RWPE1 (cell line): ENCODE measurements around the gene PELI2.

Experiments used
- CTCF ChIA-PET: fragments of 350-600 bp; sonication (Branson Sonifier 250); formaldehyde crosslinking; extraction: SDS; loops from one replicate; lab custom pipeline; 2021; lab: Yijun Ruan, JAX
- POLR2A ChIA-PET: fragments of 400-600 bp; formaldehyde crosslinking; extraction: SDS; loops from one replicate; lab custom pipeline; 2020; ENCODE audit warnings: antibody characterized with exemption; ENCODE audit not compliant: low non-redundant PET; lab: Yijun Ruan, JAX
- DNase-seq: peaks from one replicate; pipeline ENCODE4 v3.0.0; 2012; ENCODE audit warnings: low spot score
- H3K27ac ChIP-seq: fragments of 450-650 bp; 2 replicates; pipeline ENCODE4 v1.5.1; 2017
- TF ChIP-seq, protein P1 (sequence below): fragments of 450-650 bp; conservative IDR thresholded peaks from 2 replicates; pipeline ENCODE4 v1.5.1; 2017; ENCODE audit warnings: low read depth, mild to moderate bottlenecking

The PELI2 gene

DNA sequence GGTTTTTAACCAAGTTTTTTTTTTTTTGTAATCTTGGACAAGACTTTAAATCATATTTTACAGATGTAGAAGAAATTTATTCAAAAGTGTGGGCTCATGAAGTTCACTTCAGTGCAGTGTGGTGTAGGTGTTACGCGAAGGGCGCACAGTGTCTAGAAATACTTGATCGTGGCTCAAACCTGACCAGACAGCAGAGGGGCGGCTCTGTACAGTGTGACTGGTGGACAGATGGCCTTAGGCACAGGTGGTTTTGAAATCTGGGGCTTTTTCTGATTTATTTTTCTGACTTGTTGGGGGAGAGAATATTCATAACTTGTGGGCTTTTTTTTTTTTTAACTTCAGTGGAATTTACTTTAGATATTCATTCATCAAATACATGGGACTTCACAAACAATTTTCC, 179.2 kb downstream of the PELI2 start:
- no peak overlapping the region for H3K27ac ChIP-seq
- CTCF ChIA-PET: no interaction called here
- POLR2A ChIA-PET: no interaction called here
- TF ChIP-seq, protein P1, sequence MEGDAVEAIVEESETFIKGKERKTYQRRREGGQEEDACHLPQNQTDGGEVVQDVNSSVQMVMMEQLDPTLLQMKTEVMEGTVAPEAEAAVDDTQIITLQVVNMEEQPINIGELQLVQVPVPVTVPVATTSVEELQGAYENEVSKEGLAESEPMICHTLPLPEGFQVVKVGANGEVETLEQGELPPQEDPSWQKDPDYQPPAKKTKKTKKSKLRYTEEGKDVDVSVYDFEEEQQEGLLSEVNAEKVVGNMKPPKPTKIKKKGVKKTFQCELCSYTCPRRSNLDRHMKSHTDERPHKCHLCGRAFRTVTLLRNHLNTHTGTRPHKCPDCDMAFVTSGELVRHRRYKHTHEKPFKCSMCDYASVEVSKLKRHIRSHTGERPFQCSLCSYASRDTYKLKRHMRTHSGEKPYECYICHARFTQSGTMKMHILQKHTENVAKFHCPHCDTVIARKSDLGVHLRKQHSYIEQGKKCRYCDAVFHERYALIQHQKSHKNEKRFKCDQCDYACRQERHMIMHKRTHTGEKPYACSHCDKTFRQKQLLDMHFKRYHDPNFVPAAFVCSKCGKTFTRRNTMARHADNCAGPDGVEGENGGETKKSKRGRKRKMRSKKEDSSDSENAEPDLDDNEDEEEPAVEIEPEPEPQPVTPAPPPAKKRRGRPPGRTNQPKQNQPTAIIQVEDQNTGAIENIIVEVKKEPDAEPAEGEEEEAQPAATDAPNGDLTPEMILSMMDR: no peak
- DNase-seq: no peak

DNA sequence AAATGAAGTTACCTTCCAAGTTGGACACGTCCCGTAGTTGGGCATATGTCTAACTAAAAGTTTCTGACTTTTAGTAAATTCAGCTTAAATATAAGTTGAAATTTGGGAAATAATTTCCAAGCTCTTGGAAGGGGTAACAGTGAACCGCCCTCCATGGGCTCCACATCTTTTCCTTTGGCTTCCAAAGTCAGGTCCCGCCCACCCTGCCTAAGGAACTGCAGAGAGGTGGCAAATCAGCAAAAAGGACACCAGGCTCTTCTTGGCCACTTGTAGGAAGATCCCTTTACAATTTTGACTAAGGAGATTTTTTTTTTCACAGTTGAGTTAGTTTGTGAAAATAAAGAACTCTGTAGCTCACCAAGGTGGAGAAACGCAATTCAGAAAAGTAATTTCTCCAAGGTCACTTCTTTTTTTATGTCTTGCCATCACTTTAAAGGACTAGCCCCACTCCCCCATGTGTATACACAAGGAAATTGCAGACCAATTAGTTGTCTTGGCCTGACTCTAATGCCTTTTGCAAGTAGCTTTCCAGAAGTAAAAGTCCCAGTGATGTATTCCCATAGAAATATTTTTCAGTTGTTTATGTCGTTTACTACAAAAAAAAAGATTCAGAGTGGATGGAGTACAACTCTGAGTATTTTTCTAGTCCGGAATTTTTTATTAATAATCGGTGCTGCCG, 181.2 kb downstream of the PELI2 start:
- no peak overlapping the region for H3K27ac ChIP-seq
- TF ChIP-seq, protein P1: no peak
- DNase-seq: no peak
- ChIA-PET CTCF (interaction anchor here (0.6 to 0.8 kb wide), 4 partner anchors 12 to 566 kb away, joined by 4 read pairs; no protein-coding TSS in a partner anchor), POLR2A (no interaction called here)

DNA sequence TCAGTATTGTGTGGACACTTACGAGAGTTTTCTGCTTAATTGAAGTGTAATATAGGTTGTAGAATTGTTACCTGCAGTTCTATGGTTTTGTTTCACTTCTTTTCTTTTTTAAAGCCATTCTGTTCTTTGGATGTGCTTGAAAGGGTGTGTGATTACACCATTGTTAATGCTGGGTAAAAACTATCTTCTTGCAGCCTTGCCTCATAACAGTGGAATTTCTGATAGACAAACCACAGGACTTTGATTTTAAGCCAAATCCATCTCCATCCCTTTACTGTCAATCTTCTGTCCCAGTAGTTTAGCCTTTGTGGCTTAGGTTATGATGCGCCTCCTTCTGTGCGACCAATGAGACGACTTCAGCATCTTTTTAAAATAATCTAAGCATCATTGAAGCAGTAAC, 182.3 kb downstream of the PELI2 start:
- DNase-seq: no peak
- CTCF ChIA-PET: interaction anchor here (0.6 to 0.8 kb wide), 3 partner anchors 13 to 114 kb away, joined by 4 read pairs; no protein-coding TSS in a partner anchor
- H3K27ac ChIP-seq: no peak overlapping the region
- POLR2A ChIA-PET: no interaction called here
- TF ChIP-seq, protein P1: no peak

DNA sequence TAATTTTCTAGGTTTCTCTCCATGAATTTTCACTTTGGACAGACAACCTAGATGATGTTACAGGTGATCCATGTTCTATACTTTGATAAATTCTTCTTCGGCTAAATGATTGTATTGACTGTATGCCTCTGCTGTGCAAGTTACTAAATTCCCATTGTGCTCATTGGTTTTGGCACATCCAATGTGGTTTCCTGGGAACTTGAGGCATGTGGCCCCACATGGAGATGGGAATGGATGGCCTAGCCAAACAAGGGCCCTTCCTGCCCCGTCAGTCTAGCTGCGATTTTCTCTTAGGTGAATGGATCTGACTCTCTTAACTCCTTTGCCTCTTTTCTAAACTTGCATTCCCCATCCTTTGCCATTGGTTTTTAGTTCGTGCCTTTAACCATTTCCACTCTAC, 186.2 kb downstream of the PELI2 start:
- H3K27ac ChIP-seq: no peak overlapping the region
- POLR2A ChIA-PET: no interaction called here
- CTCF ChIA-PET: no interaction called here
- TF ChIP-seq, protein P1: no peak
- no peak for DNase-seq

DNA sequence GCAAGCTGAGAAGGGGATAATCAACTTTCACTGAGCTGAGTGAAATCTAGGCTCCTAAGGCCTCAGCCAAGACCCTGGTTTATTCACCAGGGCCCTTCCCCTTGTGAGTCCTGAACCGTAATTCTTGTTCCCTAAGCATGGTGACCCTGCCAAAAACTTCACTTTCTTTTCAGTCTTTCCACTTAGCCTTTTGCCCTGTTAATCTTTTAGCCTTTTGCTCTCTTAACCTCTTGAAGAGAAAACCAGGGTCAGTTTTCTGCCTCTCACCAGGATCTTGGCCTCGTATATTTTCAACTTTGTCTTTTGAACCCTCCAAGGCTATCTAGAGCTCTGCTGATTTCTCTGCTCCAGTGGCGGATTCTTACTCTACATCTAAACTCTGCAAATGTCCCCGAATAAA, 191.0 kb downstream of the PELI2 start:
- no peak for DNase-seq
- CTCF ChIA-PET: no interaction called here
- POLR2A ChIA-PET: no interaction called here
- TF ChIP-seq, protein P1: no peak
- H3K27ac ChIP-seq: no peak overlapping the region

DNA sequence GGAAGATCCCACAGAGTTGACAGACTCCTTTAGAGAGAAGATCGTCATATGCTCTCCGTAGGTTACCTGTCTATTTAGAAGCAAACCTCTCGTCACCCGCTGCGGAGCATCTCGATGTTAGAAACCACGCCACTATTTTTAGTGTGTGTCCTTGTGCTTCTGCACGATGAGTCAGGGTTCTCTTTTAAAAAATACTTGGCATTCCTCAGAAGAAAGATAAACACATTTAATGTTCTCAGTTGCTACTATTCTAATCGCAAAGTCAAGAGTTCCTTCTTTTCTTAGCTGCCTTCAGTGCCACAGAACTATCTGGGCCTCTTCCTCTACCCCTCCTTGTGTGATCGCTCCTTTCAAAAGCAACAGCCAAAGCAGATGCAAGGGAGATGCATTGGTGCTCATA, 192.4 kb downstream of the PELI2 start:
- CTCF ChIA-PET: no interaction called here
- no peak overlapping the region for H3K27ac ChIP-seq
- TF ChIP-seq, protein P1: no peak
- POLR2A ChIA-PET: no interaction called here
- no peak for DNase-seq
